Measurements from ENCODE around the gene UCN3.
A peak's percentile ranks its signal among the peaks of the same experiment; 100 is the strongest.

The UCN3 gene, protein sequence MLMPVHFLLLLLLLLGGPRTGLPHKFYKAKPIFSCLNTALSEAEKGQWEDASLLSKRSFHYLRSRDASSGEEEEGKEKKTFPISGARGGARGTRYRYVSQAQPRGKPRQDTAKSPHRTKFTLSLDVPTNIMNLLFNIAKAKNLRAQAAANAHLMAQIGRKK

DNA sequence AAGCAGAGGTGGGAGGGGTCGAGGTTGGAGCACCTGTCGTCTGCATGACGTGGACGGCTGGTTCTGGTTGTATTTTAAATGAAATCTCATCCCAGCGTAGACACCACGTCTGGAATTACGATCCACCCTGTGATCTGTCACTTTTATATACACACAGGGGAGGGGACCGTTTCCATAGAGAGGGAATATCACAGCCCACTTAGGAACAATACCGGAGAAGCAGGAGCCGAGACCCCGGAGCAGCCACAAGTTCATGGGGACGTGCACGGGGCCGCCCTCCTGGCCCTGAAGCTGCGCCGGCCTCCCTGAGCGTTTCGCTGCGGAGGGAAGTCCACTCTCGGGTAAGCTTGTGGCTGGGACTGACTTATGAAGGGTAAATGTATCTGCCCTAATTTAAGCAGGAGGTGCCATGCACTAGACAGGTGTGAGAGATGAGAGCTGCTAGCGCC lies at the start of gene UCN3:
UCN3 (plus strand) TSS at position 77 of the 449 bp plus-strand sequence. CDS start 8,755 bp downstream, outside the sequence.
- peaks cover 18 to 19% of the 10 kb centered on the region in 2 donors for H3K27me3 ChIP-seq (ENCODE audit: control insufficient read depth in 2 of 2, insufficient read depth in 2 of 2, low read length in 2 of 2)
- H3K36me3 ChIP-seq (ENCODE audit: control insufficient read depth in 2 of 2, insufficient read depth in 2 of 2, low read length in 2 of 2) = no peaks in the 10 kb centered on the region
- H3K4me3 ChIP-seq (ENCODE audit: low read length in 2 of 2) = peak within 1 kb of the TSS in 1 of 2 donors; percentile 37

DNA sequence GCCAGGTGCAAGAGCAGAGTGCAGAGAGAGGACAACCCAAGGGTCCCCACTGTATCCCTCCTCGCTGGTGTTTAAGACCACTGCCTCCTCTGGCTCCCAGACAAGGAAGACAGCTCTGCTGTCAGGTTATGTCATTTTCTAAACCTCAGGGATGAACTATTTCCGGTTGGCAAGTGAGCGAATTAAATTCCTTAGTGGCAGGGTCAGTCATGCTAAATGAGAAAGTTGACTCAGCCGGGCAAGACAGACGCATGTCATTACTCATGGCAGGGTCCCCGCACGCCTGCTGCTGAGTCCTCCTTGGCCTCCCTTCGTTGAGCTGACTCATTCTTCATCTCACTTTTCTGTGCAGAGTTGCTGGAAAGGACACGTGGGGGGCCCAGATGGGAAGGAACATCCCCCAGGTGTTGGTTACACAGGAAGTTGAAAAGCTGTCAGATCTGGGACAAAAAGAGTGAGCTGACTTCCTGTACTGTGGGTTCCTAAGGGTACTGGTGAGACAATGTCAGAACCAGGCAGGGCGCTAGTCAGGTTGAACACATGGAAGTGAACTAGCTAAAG lies 47.1 kb upstream of the UCN3 start:
- no peaks in the 10 kb centered on the region for H3K27me3 ChIP-seq (ENCODE audit: control insufficient read depth in 2 of 2, insufficient read depth in 2 of 2, low read length in 2 of 2)
- no peak overlapping the region for H3K4me3 ChIP-seq (ENCODE audit: low read length in 2 of 2)
- H3K36me3 ChIP-seq (ENCODE audit: control insufficient read depth in 2 of 2, insufficient read depth in 2 of 2, low read length in 2 of 2) = no peaks in the 10 kb centered on the region
- H3K4me1 ChIP-seq (ENCODE audit: control insufficient read depth in 2 of 2, insufficient read depth in 2 of 2, low read length in 2 of 2) = no peaks in the 10 kb centered on the region
- no peaks in the 10 kb centered on the region for H3K9me3 ChIP-seq (ENCODE audit: control insufficient read depth in 2 of 2, low read length in 2 of 2)
- H3K27ac ChIP-seq (ENCODE audit: low read depth in 2 of 2, low read length in 2 of 2) = no peak overlapping the region
- no peak overlapping the region for H3K9ac ChIP-seq (ENCODE audit: low read depth in 1 of 2, low read length in 2 of 2)

More for the DNA sequence above, at the start of gene UCN3:
- peaks cover 0 to 7% of the 10 kb centered on the region in 2 donors for H3K4me1 ChIP-seq (ENCODE audit: control insufficient read depth in 2 of 2, insufficient read depth in 2 of 2, low read length in 2 of 2)
- H3K9me3 ChIP-seq (ENCODE audit: control insufficient read depth in 2 of 2, low read length in 2 of 2) = no peaks in the 10 kb centered on the region
- H3K27ac ChIP-seq (ENCODE audit: low read depth in 2 of 2, low read length in 2 of 2) = no peak within 1 kb of the TSS
- H3K9ac ChIP-seq (ENCODE audit: low read depth in 1 of 2, low read length in 2 of 2) = no peak within 1 kb of the TSS

DNA sequence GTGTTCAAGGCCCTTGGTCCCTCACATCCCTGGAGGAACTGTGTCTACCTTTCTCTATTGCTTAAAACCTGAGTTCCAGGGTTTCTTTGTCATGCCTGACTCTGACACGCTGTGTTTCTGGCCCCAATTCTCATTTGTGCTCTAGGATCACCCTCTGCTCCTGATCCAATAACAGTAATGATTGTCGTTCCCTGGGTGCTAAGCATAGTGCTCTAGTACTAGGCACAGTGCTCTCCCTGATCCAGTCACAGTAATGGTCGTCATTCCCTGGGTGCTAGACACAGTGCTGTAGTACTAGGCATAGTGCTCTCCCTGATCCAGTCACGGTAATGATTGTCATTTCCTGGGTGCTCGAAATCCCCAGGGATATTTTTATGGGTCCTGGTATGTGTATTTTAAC lies 46.6 kb upstream of the UCN3 start:
- no peak overlapping the region for H3K9ac ChIP-seq (ENCODE audit: low read depth in 1 of 2, low read length in 2 of 2)
- no peaks in the 10 kb centered on the region for H3K4me1 ChIP-seq (ENCODE audit: control insufficient read depth in 2 of 2, insufficient read depth in 2 of 2, low read length in 2 of 2)
- H3K4me3 ChIP-seq (ENCODE audit: low read length in 2 of 2) = no peak overlapping the region
- no peaks in the 10 kb centered on the region for H3K27me3 ChIP-seq (ENCODE audit: control insufficient read depth in 2 of 2, insufficient read depth in 2 of 2, low read length in 2 of 2)
- no peaks in the 10 kb centered on the region for H3K9me3 ChIP-seq (ENCODE audit: control insufficient read depth in 2 of 2, low read length in 2 of 2)
- H3K27ac ChIP-seq (ENCODE audit: low read depth in 2 of 2, low read length in 2 of 2) = no peak overlapping the region
- H3K36me3 ChIP-seq (ENCODE audit: control insufficient read depth in 2 of 2, insufficient read depth in 2 of 2, low read length in 2 of 2) = no peaks in the 10 kb centered on the region

DNA sequence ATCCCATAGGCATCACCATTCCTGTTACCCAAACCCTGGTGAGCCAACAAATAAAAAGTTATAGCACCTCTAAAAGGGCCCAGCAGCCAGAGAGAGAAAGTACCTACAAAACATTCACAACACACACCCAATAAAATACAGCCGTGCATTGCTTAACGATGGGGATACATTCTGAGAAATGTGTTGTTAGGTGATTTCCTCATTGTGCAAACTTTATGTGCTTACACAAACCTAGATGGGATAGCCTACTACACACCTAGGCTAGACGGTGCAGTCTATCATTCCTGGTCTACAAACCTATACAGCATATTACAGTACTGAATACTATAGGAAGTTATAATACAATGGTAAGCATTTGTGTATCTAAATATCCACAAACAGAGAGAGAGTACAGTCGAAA lies 44.9 kb upstream of the UCN3 start:
- Histone ChIP-seq H3K36me3 (ENCODE audit: control insufficient read depth in 2 of 2, insufficient read depth in 2 of 2, low read length in 2 of 2) (no peaks in the 10 kb centered on the region), H3K4me3 (ENCODE audit: low read length in 2 of 2) (no peak overlapping the region), H3K9me3 (ENCODE audit: control insufficient read depth in 2 of 2, low read length in 2 of 2) (no peaks in the 10 kb centered on the region), H3K27ac (ENCODE audit: low read depth in 2 of 2, low read length in 2 of 2) (no peak overlapping the region), H3K27me3 (ENCODE audit: control insufficient read depth in 2 of 2, insufficient read depth in 2 of 2, low read length in 2 of 2) (no peaks in the 10 kb centered on the region), H3K4me1 (ENCODE audit: control insufficient read depth in 2 of 2, insufficient read depth in 2 of 2, low read length in 2 of 2) (no peaks in the 10 kb centered on the region), H3K9ac (ENCODE audit: low read depth in 1 of 2, low read length in 2 of 2) (no peak overlapping the region)

DNA sequence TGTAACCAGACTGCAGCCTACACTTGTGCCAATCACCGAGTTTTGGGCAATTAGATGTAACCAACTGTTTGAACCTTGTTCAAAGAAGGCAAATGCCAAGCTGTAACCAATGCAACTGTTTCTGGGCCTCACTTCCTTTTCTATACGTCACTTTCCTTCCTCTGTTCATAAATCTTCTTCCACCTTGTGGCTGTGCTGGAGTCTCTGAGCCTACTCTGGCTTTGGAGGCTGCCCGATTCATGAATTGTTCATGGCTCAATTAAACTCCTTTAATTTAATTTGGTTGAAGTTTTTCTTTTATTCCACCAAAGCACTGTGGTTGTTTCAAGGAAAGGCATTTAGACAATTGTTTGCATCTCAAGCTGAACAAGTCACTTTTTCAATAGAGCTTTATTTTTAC lies 43.5 kb upstream of the UCN3 start:
- Histone ChIP-seq H3K9me3 (ENCODE audit: control insufficient read depth in 2 of 2, low read length in 2 of 2) (no peaks in the 10 kb centered on the region), H3K4me3 (ENCODE audit: low read length in 2 of 2) (no peak overlapping the region), H3K27me3 (ENCODE audit: control insufficient read depth in 2 of 2, insufficient read depth in 2 of 2, low read length in 2 of 2) (no peaks in the 10 kb centered on the region), H3K27ac (ENCODE audit: low read depth in 2 of 2, low read length in 2 of 2) (no peak overlapping the region), H3K9ac (ENCODE audit: low read depth in 1 of 2, low read length in 2 of 2) (no peak overlapping the region), H3K4me1 (ENCODE audit: control insufficient read depth in 2 of 2, insufficient read depth in 2 of 2, low read length in 2 of 2) (no peaks in the 10 kb centered on the region), H3K36me3 (ENCODE audit: control insufficient read depth in 2 of 2, insufficient read depth in 2 of 2, low read length in 2 of 2) (no peaks in the 10 kb centered on the region)

DNA sequence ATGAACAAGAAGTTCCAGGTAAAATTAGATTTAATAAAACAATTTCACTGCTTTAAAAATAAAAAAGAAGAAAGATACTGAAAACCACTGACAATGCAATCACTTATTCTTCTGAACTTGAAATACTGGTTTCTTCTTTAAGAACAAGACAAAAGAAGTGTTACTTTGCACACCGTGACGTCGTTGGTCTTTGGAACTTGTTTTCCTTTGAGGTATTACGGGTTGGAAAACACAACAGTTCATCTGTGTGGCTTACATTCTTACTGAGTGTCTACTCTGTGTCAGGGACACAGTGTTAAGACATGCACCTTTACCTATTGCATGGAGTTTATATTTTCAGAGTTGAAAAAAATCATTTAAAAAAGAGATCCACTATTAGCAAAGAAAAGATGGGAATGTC lies 41.3 kb upstream of the UCN3 start:
- Histone ChIP-seq H3K27ac (ENCODE audit: low read depth in 2 of 2, low read length in 2 of 2) (no peak overlapping the region), H3K27me3 (ENCODE audit: control insufficient read depth in 2 of 2, insufficient read depth in 2 of 2, low read length in 2 of 2) (no peaks in the 10 kb centered on the region), H3K9me3 (ENCODE audit: control insufficient read depth in 2 of 2, low read length in 2 of 2) (no peaks in the 10 kb centered on the region), H3K36me3 (ENCODE audit: control insufficient read depth in 2 of 2, insufficient read depth in 2 of 2, low read length in 2 of 2) (no peaks in the 10 kb centered on the region), H3K4me3 (ENCODE audit: low read length in 2 of 2) (no peak overlapping the region), H3K9ac (ENCODE audit: low read depth in 1 of 2, low read length in 2 of 2) (no peak overlapping the region), H3K4me1 (ENCODE audit: control insufficient read depth in 2 of 2, insufficient read depth in 2 of 2, low read length in 2 of 2) (no peaks in the 10 kb centered on the region)

DNA sequence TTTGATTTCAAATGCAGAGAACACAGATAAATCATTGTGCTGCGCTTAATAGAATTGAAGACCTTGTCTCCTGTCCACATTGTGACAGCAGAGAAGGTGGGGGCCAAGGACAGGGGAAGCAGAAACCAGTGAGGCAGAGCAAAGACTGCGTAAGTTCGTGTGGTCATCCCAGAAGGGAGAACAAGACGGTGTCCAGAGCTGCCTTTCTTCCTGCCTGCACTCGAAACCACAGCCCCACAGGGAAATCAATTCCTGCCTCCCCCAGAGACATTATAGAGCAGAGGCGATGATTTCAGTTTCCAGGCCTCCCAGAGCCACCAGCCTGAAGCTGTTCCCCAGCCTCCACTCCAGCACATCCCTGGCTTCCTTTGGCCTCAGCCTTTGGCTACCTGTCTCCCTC lies 39.7 kb upstream of the UCN3 start:
- no peak overlapping the region for H3K9ac ChIP-seq (ENCODE audit: low read depth in 1 of 2, low read length in 2 of 2)
- no peak overlapping the region for H3K27ac ChIP-seq (ENCODE audit: low read depth in 2 of 2, low read length in 2 of 2)
- no peaks in the 10 kb centered on the region for H3K4me1 ChIP-seq (ENCODE audit: control insufficient read depth in 2 of 2, insufficient read depth in 2 of 2, low read length in 2 of 2)
- H3K4me3 ChIP-seq (ENCODE audit: low read length in 2 of 2) = no peak overlapping the region
- H3K36me3 ChIP-seq (ENCODE audit: control insufficient read depth in 2 of 2, insufficient read depth in 2 of 2, low read length in 2 of 2) = no peaks in the 10 kb centered on the region
- no peaks in the 10 kb centered on the region for H3K9me3 ChIP-seq (ENCODE audit: control insufficient read depth in 2 of 2, low read length in 2 of 2)
- H3K27me3 ChIP-seq (ENCODE audit: control insufficient read depth in 2 of 2, insufficient read depth in 2 of 2, low read length in 2 of 2) = no peaks in the 10 kb centered on the region

DNA sequence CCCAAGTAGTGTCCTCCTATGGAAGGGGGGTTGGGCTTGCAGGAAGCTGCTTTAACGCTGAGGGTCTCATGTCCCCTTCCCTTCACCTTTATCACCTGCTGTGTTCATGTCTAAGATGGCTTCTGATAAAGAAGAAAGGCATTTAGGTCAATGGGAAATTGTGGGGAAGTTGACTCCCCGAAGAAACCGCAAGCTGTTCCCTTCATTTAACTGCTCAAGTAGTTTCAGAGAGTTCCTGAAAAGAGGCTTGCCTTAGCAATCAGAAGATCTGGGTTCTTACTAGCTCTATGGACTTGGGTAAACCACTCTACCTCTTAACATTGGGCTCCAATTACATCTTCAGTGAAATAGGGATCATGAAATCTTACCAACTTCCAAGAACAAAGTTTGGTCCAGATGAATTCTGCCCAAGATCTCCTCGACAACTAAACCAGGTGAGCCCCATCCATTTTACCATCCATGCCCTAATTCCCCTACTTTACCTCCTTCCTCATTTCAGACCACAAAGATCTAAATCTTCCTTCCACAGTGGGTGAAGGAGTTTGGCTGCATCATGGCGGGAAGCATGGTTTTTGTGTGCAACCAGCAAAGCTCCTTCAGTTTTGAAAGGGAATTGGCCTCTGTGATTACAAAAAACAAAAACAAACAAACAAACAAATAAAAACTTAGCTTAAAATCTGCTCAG lies 30.4 kb upstream of the UCN3 start:
- no peak overlapping the region for H3K27ac ChIP-seq (ENCODE audit: low read depth in 2 of 2, low read length in 2 of 2)
- no peaks in the 10 kb centered on the region for H3K27me3 ChIP-seq (ENCODE audit: control insufficient read depth in 2 of 2, insufficient read depth in 2 of 2, low read length in 2 of 2)
- H3K4me3 ChIP-seq (ENCODE audit: low read length in 2 of 2) = no peak overlapping the region
- no peaks in the 10 kb centered on the region for H3K9me3 ChIP-seq (ENCODE audit: control insufficient read depth in 2 of 2, low read length in 2 of 2)
- H3K4me1 ChIP-seq (ENCODE audit: control insufficient read depth in 2 of 2, insufficient read depth in 2 of 2, low read length in 2 of 2) = no peaks in the 10 kb centered on the region
- H3K36me3 ChIP-seq (ENCODE audit: control insufficient read depth in 2 of 2, insufficient read depth in 2 of 2, low read length in 2 of 2) = no peaks in the 10 kb centered on the region
- no peak overlapping the region for H3K9ac ChIP-seq (ENCODE audit: low read depth in 1 of 2, low read length in 2 of 2)

DNA sequence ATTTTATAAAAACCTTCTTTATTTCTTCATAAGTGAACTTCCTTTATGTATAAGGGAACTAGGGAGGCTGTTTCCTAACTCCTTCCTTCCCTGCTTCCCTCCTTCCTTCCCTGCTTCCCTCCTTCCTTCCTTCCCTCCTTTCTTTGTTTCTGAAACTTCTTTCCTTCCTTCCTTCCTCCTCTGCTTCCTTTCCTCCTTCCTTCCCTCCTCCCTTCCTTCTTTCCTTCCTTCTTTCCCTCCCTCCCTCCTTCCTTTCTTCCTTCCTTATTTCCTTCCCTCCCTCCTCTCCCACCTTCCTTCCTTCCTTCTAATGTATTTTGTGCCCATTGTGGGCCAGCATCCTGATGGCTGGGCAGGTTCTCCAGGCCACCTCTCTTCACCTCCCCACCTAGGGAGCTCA lies 26.8 kb upstream of the UCN3 start:
- H3K4me3 ChIP-seq (ENCODE audit: low read length in 2 of 2) = no peak overlapping the region
- no peaks in the 10 kb centered on the region for H3K9me3 ChIP-seq (ENCODE audit: control insufficient read depth in 2 of 2, low read length in 2 of 2)
- no peaks in the 10 kb centered on the region for H3K36me3 ChIP-seq (ENCODE audit: control insufficient read depth in 2 of 2, insufficient read depth in 2 of 2, low read length in 2 of 2)
- no peak overlapping the region for H3K9ac ChIP-seq (ENCODE audit: low read depth in 1 of 2, low read length in 2 of 2)
- no peak overlapping the region for H3K27ac ChIP-seq (ENCODE audit: low read depth in 2 of 2, low read length in 2 of 2)
- H3K4me1 ChIP-seq (ENCODE audit: control insufficient read depth in 2 of 2, insufficient read depth in 2 of 2, low read length in 2 of 2) = no peaks in the 10 kb centered on the region
- no peaks in the 10 kb centered on the region for H3K27me3 ChIP-seq (ENCODE audit: control insufficient read depth in 2 of 2, insufficient read depth in 2 of 2, low read length in 2 of 2)

DNA sequence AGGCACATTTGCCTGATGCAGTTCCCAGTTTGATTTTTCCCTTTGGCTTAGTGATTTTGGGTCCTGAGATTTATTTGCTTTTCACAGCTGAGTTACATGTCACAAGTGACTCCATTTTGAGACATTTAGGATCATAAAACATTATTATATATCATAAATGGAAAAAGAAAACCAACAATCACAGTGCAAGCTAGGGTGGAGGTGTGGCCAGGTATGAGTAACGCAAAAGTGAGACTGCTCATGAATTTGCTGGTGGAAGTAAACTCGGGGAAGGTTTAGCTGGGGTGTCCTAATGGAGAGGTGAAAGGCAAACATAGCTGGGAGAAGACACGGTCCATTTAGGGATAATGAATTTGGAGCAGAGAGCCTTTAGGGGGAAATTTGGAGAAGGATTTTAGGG lies 21.7 kb upstream of the UCN3 start:
- no peaks in the 10 kb centered on the region for H3K27me3 ChIP-seq (ENCODE audit: control insufficient read depth in 2 of 2, insufficient read depth in 2 of 2, low read length in 2 of 2)

More for the DNA sequence above, 21.7 kb upstream of the UCN3 start:
- no peaks in the 10 kb centered on the region for H3K9me3 ChIP-seq (ENCODE audit: control insufficient read depth in 2 of 2, low read length in 2 of 2)
- peaks cover 0 to 3% of the 10 kb centered on the region in 2 donors for H3K4me1 ChIP-seq (ENCODE audit: control insufficient read depth in 2 of 2, insufficient read depth in 2 of 2, low read length in 2 of 2)
- no peak overlapping the region for H3K9ac ChIP-seq (ENCODE audit: low read depth in 1 of 2, low read length in 2 of 2)
- H3K4me3 ChIP-seq (ENCODE audit: low read length in 2 of 2) = no peak overlapping the region
- H3K27ac ChIP-seq (ENCODE audit: low read depth in 2 of 2, low read length in 2 of 2) = no peak overlapping the region
- no peaks in the 10 kb centered on the region for H3K36me3 ChIP-seq (ENCODE audit: control insufficient read depth in 2 of 2, insufficient read depth in 2 of 2, low read length in 2 of 2)
